A549 (cell line): ENCODE measurements around the gene PRSS21. TPM values are rescaled to one million over a fixed set of nuclear protein-coding genes. Genes with fewer than 3 reads are reported as not detected.

Experiments
- ATAC-seq, 2 experiments: fragments of 200-7000 bp in 1 of 2; fragments of >200 bp in 1 of 2; cut with Nextera tagmentation in 1 of 2; cut with Tn5 transposase in 1 of 2; 3 replicates each; pipeline versions ENCODE4 v1.8.0 to v1.9.1; 2018 to 2020; ENCODE audit warnings: mild to moderate bottlenecking in 1 of 2, moderate library complexity in 1 of 2
- CTCF ChIA-PET: fragments of 300-600 bp; sonication (Branson Sonifier 250); formaldehyde crosslinking; extraction: SDS; loops from one replicate; lab custom pipeline; 2021; ENCODE audit warnings: antibody characterized with exemption, inconsistent platforms; lab: Yijun Ruan, JAX
- POLR2A ChIA-PET: fragments of 350-600 bp; formaldehyde crosslinking; extraction: SDS; loops from one replicate; lab custom pipeline; 2021; ENCODE audit warnings: antibody characterized with exemption, inconsistent platforms; lab: Yijun Ruan, JAX
- DNase-seq, 2 experiments: peaks; one replicate each; pipeline versions ENCODE4 v3.0.0 to v3.0.0-alpha.2; 2011 to 2016; ENCODE audit warnings: low read depth in 1 of 2, low spot score in 1 of 2
- FAIRE-seq: peaks from 2 replicates; lab custom pipeline; 2011; peaks lifted over from hg19 to GRCh38; lab: Jason Lieb, UNC
- H3K27ac ChIP-seq, 2 experiments: fragments of >200 bp; sonication (Bioruptor Twin); formaldehyde crosslinking; 3 replicates each; pipeline ENCODE4 v1.5.1; 2016 to 2017
- H3K4me1 ChIP-seq: fragments of >200 bp; sonication (Bioruptor Twin); formaldehyde crosslinking; 3 replicates; pipeline ENCODE4 v1.6.1; 2016
- H3K4me2 ChIP-seq: fragments of >200 bp; sonication (Bioruptor Twin); formaldehyde crosslinking; 3 replicates; pipeline ENCODE4 v1.6.1; 2016
- H3K4me3 ChIP-seq: fragments of >200 bp; sonication (Bioruptor Twin); formaldehyde crosslinking; 3 replicates; pipeline ENCODE4 v1.5.1; 2016
- H3K9me3 ChIP-seq: fragments of >200 bp; sonication (Bioruptor Twin); formaldehyde crosslinking; 3 replicates; pipeline ENCODE4 v1.6.1; 2016
- CEBPB ChIP-seq, 2 experiments: fragments of >200 bp in 1 of 2; sonication (Bioruptor Twin) in 1 of 2; formaldehyde crosslinking in 1 of 2; IDR thresholded peaks; 2 replicates each; pipeline ENCODE4 v1.6.1; 2012 to 2016
- ELK1 ChIP-seq: fragments of 150-350 bp; IDR thresholded peaks from 2 replicates; pipeline ENCODE4 v1.6.1; 2014; ENCODE audit warnings: low read depth, mild to moderate bottlenecking, low read length
- EP300 ChIP-seq, 2 experiments: fragments of >200 bp; sonication (Bioruptor Twin); formaldehyde crosslinking; IDR thresholded peaks; 2 replicates in 1 of 2; 3 replicates in 1 of 2; pipeline ENCODE4 v1.6.1; 2016 to 2017
- FOSB ChIP-seq: fragments of 250-450 bp; sonication (Bioruptor Pico); IDR thresholded peaks from 2 replicates; pipeline ENCODE4 v1.5.0; 2020; ENCODE audit warnings: mild to moderate bottlenecking, moderate library complexity
- FOXS1 ChIP-seq: fragments of 250-450 bp; sonication (Bioruptor Pico); IDR thresholded peaks from 2 replicates; pipeline ENCODE4 v1.5.0; 2020; ENCODE audit warnings: mild to moderate bottlenecking, moderate library complexity
- JUNB ChIP-seq: fragments of >200 bp; sonication (Bioruptor Twin); formaldehyde crosslinking; IDR thresholded peaks from 2 replicates; pipeline ENCODE4 v1.6.1; 2016
- KDM5A ChIP-seq: fragments of 200-600 bp; sonication (generic); IDR thresholded peaks from 2 replicates; pipeline ENCODE4 v1.6.1; 2016; ENCODE audit warnings: antibody characterized with exemption, mild to moderate bottlenecking
- MAFK ChIP-seq: fragments of 450-650 bp; IDR thresholded peaks from 2 replicates; pipeline ENCODE4 v1.6.1; 2014; ENCODE audit not compliant: partially characterized antibody
- MAX ChIP-seq: IDR thresholded peaks from 2 replicates; pipeline ENCODE4 v1.6.1; 2012
- MAZ ChIP-seq: fragments of 150-350 bp; IDR thresholded peaks from 2 replicates; pipeline ENCODE4 v1.6.1; 2014; ENCODE audit warnings: antibody characterized with exemption, low read depth, low read length, borderline replicate concordance
- NR3C1 ChIP-seq: fragments of >200 bp; sonication (Bioruptor Twin); formaldehyde crosslinking; IDR thresholded peaks from 3 replicates; pipeline ENCODE4 v1.6.1; 2017
- POLR2AphosphoS2 ChIP-seq: conservative IDR thresholded peaks from 2 replicates; pipeline ENCODE4 v1.6.1; 2012; ENCODE audit warnings: low read length, improper control_type of control experiment, inconsistent platforms
- RAD21 ChIP-seq, 2 experiments: fragments of >200 bp in 1 of 2; sonication (Bioruptor Twin) in 1 of 2; formaldehyde crosslinking in 1 of 2; IDR thresholded peaks in 1 of 2; conservative IDR thresholded peaks in 1 of 2; 2 replicates in 1 of 2; 3 replicates in 1 of 2; pipeline ENCODE4 v1.6.1; 2012 to 2018; ENCODE audit warnings: inconsistent platforms in 1 of 2
- TP53 ChIP-seq: fragments of 250-450 bp; sonication (Bioruptor Pico); IDR thresholded peaks from 2 replicates; pipeline ENCODE4 v1.5.0; 2021; ENCODE audit warnings: mild to moderate bottlenecking, moderate library complexity
- ZNF302 ChIP-seq: fragments of 250-450 bp; sonication (Bioruptor Pico); IDR thresholded peaks from 2 replicates; pipeline ENCODE4 v1.9.0; 2021; ENCODE audit warnings: inconsistent platforms, mild to moderate bottlenecking, moderate library complexity
- ZSCAN20 ChIP-seq: fragments of 250-450 bp; sonication (Bioruptor Pico); IDR thresholded peaks from 2 replicates; pipeline ENCODE4 v1.8.0; 2022; ENCODE audit warnings: mild to moderate bottlenecking, moderate library complexity
- WGBS: methylation state at CpG from one replicate; pipeline ENCODE4 v1.1.6; 2017; ENCODE audit errors: missing lambda C conversion rate; 5-methylcytosine and 5-hydroxymethylcytosine counted together
- polyA plus RNA-seq, 4 experiments: library from polyadenylated mRNA; depleted of rRNA in 3 of 4; stranded (reverse); fragments of >200 nt; fragmentation: RNase III in 1 of 4; extraction: RNeasy Plus Mini Kit Qiagen cat#74134 plus additional on column Dnase treatment in 1 of 4; gene quantifications; 2 replicates in 3 of 4; 3 replicates in 1 of 4; pipeline ENCODE4 v1.2.3, GENCODE V29; 2011 to 2017
- TF ChIP-seq, protein P1 (sequence below): fragments of 200-600 bp; sonication (generic); IDR thresholded peaks from 2 replicates; pipeline ENCODE4 v1.6.1; 2016; ENCODE audit warnings: antibody characterized with exemption, mild to moderate bottlenecking, moderate library complexity
- TF ChIP-seq, protein P2 (sequence below): fragments of >200 bp; sonication (Bioruptor Twin); formaldehyde crosslinking; IDR thresholded peaks from 3 replicates; pipeline ENCODE4 v1.5.1; 2016
- TF ChIP-seq, protein P3 (sequence below): IDR thresholded peaks from 2 replicates; pipeline ENCODE4 v1.6.1; 2012; ENCODE audit warnings: low read depth, borderline replicate concordance

The PRSS21 gene
- polyA plus RNA-seq, 2 of the 4 experiments (the other 2 are of a cell fraction), result 0.12 to 0.23 TPM

GRCh38 chr16:2808181-2808580, 8.9 kb upstream of the PRSS21 start:
- no peak for ATAC-seq
- FAIRE-seq, result no peak
- CTCF ChIA-PET, result no interaction called here
- H3K27ac ChIP-seq, result no peak overlapping the region
- H3K4me2 ChIP-seq, result no peak overlapping the region
- POLR2A ChIA-PET, result no interaction called here
- peaks cover 25% of the 10 kb centered on the region for H3K9me3 ChIP-seq
- 77% methylated on average over 7 of the region's 7 CpGs for WGBS
- no peak for DNase-seq
- H3K4me3 ChIP-seq, result no peak overlapping the region
- no peaks in the 10 kb centered on the region for H3K4me1 ChIP-seq
- TF ChIP-seq MAZ (no peak), MAFK (no peak), FOXS1 (no peak), KDM5A (no peak), EP300 (IDR thresholded peaks at IDR 0.05) (no peak), ZNF302 (CRISPR knock-in tag) (no peak), RAD21 (conservative IDR thresholded peaks at IDR 0.05 in 1 of 2, IDR thresholded peaks at IDR 0.05 in 1 of 2) (no peak), JUNB (no peak), ELK1 (no peak), FOSB (CRISPR knock-in tag) (no peak)
- TF ChIP-seq, protein P1, sequence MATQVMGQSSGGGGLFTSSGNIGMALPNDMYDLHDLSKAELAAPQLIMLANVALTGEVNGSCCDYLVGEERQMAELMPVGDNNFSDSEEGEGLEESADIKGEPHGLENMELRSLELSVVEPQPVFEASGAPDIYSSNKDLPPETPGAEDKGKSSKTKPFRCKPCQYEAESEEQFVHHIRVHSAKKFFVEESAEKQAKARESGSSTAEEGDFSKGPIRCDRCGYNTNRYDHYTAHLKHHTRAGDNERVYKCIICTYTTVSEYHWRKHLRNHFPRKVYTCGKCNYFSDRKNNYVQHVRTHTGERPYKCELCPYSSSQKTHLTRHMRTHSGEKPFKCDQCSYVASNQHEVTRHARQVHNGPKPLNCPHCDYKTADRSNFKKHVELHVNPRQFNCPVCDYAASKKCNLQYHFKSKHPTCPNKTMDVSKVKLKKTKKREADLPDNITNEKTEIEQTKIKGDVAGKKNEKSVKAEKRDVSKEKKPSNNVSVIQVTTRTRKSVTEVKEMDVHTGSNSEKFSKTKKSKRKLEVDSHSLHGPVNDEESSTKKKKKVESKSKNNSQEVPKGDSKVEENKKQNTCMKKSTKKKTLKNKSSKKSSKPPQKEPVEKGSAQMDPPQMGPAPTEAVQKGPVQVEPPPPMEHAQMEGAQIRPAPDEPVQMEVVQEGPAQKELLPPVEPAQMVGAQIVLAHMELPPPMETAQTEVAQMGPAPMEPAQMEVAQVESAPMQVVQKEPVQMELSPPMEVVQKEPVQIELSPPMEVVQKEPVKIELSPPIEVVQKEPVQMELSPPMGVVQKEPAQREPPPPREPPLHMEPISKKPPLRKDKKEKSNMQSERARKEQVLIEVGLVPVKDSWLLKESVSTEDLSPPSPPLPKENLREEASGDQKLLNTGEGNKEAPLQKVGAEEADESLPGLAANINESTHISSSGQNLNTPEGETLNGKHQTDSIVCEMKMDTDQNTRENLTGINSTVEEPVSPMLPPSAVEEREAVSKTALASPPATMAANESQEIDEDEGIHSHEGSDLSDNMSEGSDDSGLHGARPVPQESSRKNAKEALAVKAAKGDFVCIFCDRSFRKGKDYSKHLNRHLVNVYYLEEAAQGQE, result no peak

- TF ChIP-seq, protein P2, sequence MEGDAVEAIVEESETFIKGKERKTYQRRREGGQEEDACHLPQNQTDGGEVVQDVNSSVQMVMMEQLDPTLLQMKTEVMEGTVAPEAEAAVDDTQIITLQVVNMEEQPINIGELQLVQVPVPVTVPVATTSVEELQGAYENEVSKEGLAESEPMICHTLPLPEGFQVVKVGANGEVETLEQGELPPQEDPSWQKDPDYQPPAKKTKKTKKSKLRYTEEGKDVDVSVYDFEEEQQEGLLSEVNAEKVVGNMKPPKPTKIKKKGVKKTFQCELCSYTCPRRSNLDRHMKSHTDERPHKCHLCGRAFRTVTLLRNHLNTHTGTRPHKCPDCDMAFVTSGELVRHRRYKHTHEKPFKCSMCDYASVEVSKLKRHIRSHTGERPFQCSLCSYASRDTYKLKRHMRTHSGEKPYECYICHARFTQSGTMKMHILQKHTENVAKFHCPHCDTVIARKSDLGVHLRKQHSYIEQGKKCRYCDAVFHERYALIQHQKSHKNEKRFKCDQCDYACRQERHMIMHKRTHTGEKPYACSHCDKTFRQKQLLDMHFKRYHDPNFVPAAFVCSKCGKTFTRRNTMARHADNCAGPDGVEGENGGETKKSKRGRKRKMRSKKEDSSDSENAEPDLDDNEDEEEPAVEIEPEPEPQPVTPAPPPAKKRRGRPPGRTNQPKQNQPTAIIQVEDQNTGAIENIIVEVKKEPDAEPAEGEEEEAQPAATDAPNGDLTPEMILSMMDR, result no peak
- TF ChIP-seq POLR2AphosphoS2 (no peak), NR3C1 (no peak), TP53 (CRISPR knock-in tag) (no peak), FOSB (CRISPR knock-in tag) (no peak), CEBPB (IDR thresholded peaks at IDR 0.05) (no peak), ZSCAN20 (CRISPR knock-in tag) (no peak), MAX (no peak)
- TF ChIP-seq, protein P3, sequence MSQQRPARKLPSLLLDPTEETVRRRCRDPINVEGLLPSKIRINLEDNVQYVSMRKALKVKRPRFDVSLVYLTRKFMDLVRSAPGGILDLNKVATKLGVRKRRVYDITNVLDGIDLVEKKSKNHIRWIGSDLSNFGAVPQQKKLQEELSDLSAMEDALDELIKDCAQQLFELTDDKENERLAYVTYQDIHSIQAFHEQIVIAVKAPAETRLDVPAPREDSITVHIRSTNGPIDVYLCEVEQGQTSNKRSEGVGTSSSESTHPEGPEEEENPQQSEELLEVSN, result no peak
- FAIRE-seq (no peak), ATAC-seq (no peak), DNase-seq (no peak)
- Histone ChIP-seq H3K4me1 (no peaks in the 10 kb centered on the region), H3K27ac (no peak overlapping the region), H3K4me3 (no peak overlapping the region), H3K9me3 (peaks cover 14% of the 10 kb centered on the region), H3K4me2 (no peak overlapping the region)
- POLR2A ChIA-PET, result no interaction called here
- CTCF ChIA-PET, result interaction anchor here (2.2 kb wide), 1 partner anchor 59 kb away, joined by 5 read pairs; no protein-coding TSS in a partner anchor
- 30% methylated on average over 3 of the region's 3 CpGs for WGBS
These were observed 7.8 kb upstream of the PRSS21 start for GRCh38 chr16:2809149-2809760.
